GM23338 (cell line): Measurements from ENCODE around the gene CHD8. TPM values are rescaled to one million over a fixed set of nuclear protein-coding genes. Genes with fewer than 3 reads are reported as not detected.

Experiments
- ATAC-seq: fragments of 200-7000 bp; cut with Tn5 transposase; 3 replicates; pipeline ENCODE4 v1.9.1; 2020
- DNase-seq: peaks from one replicate; pipeline ENCODE4 v3.0.0-alpha.2; 2015; ENCODE audit warnings: low spot score
- H2AFZ ChIP-seq: fragments of 200-600 bp; sonication (generic); 2 replicates; pipeline ENCODE4 v1.8.0; 2016; ENCODE audit warnings: antibody characterized with exemption, mild to moderate bottlenecking, moderate library complexity
- H3F3A ChIP-seq: fragments of 200-600 bp; sonication (generic); replicated peaks from 2 replicates; pipeline ENCODE4 v1.8.0; 2017; ENCODE audit warnings: antibody characterized with exemption, mixed run types, low read depth
- H3K27ac ChIP-seq: fragments of 200-600 bp; sonication (generic); 2 replicates; pipeline ENCODE4 v1.6.1; 2016; ENCODE audit warnings: low read depth
- H3K27me3 ChIP-seq: fragments of 200-600 bp; sonication (generic); 2 replicates; pipeline ENCODE4 v1.8.0; 2016; ENCODE audit warnings: mild to moderate bottlenecking, mixed run types, moderate library complexity; ENCODE audit not compliant: insufficient read depth
- H3K36me3 ChIP-seq: fragments of 200-600 bp; sonication (generic); 2 replicates; pipeline ENCODE4 v1.8.0; 2016; ENCODE audit warnings: mild to moderate bottlenecking; ENCODE audit not compliant: insufficient read depth
- H3K4me1 ChIP-seq: fragments of 200-600 bp; sonication (generic); 2 replicates; pipeline ENCODE4 v1.8.0; 2016; ENCODE audit warnings: mild to moderate bottlenecking, moderate library complexity; ENCODE audit not compliant: insufficient read depth
- H3K4me2 ChIP-seq: fragments of 200-600 bp; sonication (generic); 2 replicates; pipeline ENCODE4 v1.7.1; 2017; ENCODE audit warnings: mixed run types
- H3K4me3 ChIP-seq: fragments of 200-600 bp; sonication (generic); 2 replicates; pipeline ENCODE4 v1.6.1; 2016; ENCODE audit warnings: mixed run types
- H3K79me2 ChIP-seq: fragments of 200-600 bp; sonication (generic); replicated peaks from 2 replicates; pipeline ENCODE4 v1.8.0; 2017; ENCODE audit warnings: mild to moderate bottlenecking; ENCODE audit not compliant: insufficient read depth
- H3K9me2 ChIP-seq: fragments of 200-600 bp; sonication (generic); 2 replicates; pipeline ENCODE4 v1.8.0; 2017; ENCODE audit not compliant: insufficient read depth
- H4K20me1 ChIP-seq: fragments of 200-600 bp; sonication (generic); replicated peaks from 2 replicates; pipeline ENCODE4 v1.8.0; 2017; ENCODE audit warnings: mild to moderate bottlenecking; ENCODE audit not compliant: insufficient read depth
- H3K27ac Mint-ChIP-seq: 2 replicates; pipeline ENCODE4 v1.8.0; 2020; ENCODE audit warnings: inconsistent platforms, mild to moderate bottlenecking, moderate library complexity, mixed read lengths
- H3K27me3 Mint-ChIP-seq: 3 replicates; pipeline ENCODE4 v1.8.0; 2022; ENCODE audit warnings: low read depth, mild to moderate bottlenecking, moderate library complexity, mixed read lengths, inconsistent platforms; ENCODE audit not compliant: insufficient read depth, poor library complexity
- H3K36me3 Mint-ChIP-seq: 3 replicates; pipeline ENCODE4 v1.8.0; 2021; ENCODE audit warnings: low read depth, mild to moderate bottlenecking, inconsistent platforms, moderate library complexity, mixed read lengths
- H3K4me1 Mint-ChIP-seq: 3 replicates; pipeline ENCODE4 v1.8.0; 2020; ENCODE audit warnings: mild to moderate bottlenecking, inconsistent platforms, mixed read lengths
- H3K4me3 Mint-ChIP-seq: 3 replicates; pipeline ENCODE4 v1.8.0; 2021; ENCODE audit warnings: moderate library complexity, mild to moderate bottlenecking, inconsistent platforms, mixed read lengths
- H3K9me3 Mint-ChIP-seq: 3 replicates; pipeline ENCODE4 v1.8.0; 2020; ENCODE audit warnings: moderate library complexity, mild to moderate bottlenecking, inconsistent platforms, mixed read lengths
- CREB1 ChIP-seq: fragments of 250-450 bp; sonication (Bioruptor Pico); IDR thresholded peaks from 2 replicates; pipeline ENCODE4 v1.5.0; 2020; ENCODE audit warnings: low read depth, mild to moderate bottlenecking, moderate library complexity
- EZH2 ChIP-seq: fragments of 200-600 bp; sonication (generic); IDR thresholded peaks from one replicate; pipeline ENCODE4 v1.8.0; 2017; ENCODE audit warnings: antibody characterized with exemption, mild to moderate bottlenecking, low read depth; ENCODE audit not compliant: unreplicated experiment
- EZH2phosphoT487 ChIP-seq: fragments of 200-600 bp; sonication (generic); IDR thresholded peaks from one replicate; pipeline ENCODE4 v1.8.1; 2018; ENCODE audit warnings: antibody characterized with exemption; ENCODE audit not compliant: unreplicated experiment
- JUNB ChIP-seq: IDR thresholded peaks from one replicate; pipeline ENCODE4 v1.6.1; 2016; ENCODE audit warnings: antibody characterized with exemption; ENCODE audit not compliant: unreplicated experiment
- NANOG ChIP-seq: IDR thresholded peaks from 2 replicates; pipeline ENCODE4 v1.6.1; 2016; ENCODE audit warnings: antibody characterized with exemption, borderline replicate concordance
- POLR2AphosphoS5 ChIP-seq: IDR thresholded peaks from 2 replicates; pipeline ENCODE4 v1.6.1; 2016; ENCODE audit warnings: antibody characterized with exemption, low read depth
- STAT1 ChIP-seq: IDR thresholded peaks from one replicate; pipeline ENCODE4 v1.6.1; 2016; ENCODE audit warnings: antibody characterized with exemption; ENCODE audit not compliant: unreplicated experiment
- ZNF114 ChIP-seq: fragments of 250-450 bp; sonication (Bioruptor Pico); IDR thresholded peaks from 2 replicates; pipeline ENCODE4 v1.5.0; 2020; ENCODE audit warnings: mild to moderate bottlenecking, moderate library complexity
- ZNF331 ChIP-seq: fragments of 250-450 bp; sonication (Bioruptor Pico); IDR thresholded peaks from 2 replicates; pipeline ENCODE4 v1.5.0; 2020; ENCODE audit warnings: low read depth, mild to moderate bottlenecking, moderate library complexity
- polyA plus RNA-seq: library from polyadenylated mRNA; unstranded; fragments of >200 nt; fragmentation: Nextera tagmentation; extraction: Ambion mirVana; gene quantifications from 2 replicates; pipeline ENCODE4 v1.2.1, GENCODE V29; 2016
- total RNA-seq: library from RNA; depleted of rRNA; stranded (reverse); fragments of >200 nt; shearing (Covaris generic); gene quantifications from 2 replicates; pipeline ENCODE4 v1.2.3, GENCODE V29; 2014
- TF ChIP-seq, protein P1 (sequence below): IDR thresholded peaks from 2 replicates; pipeline ENCODE4 v1.6.1; 2016; ENCODE audit warnings: antibody characterized with exemption
- TF ChIP-seq, protein P2 (sequence below), 2 experiments: fragments of 200-600 bp in 1 of 2; sonication (generic) in 1 of 2; conservative IDR thresholded peaks; 2 replicates each; pipeline versions ENCODE4 v1.5.1 to v1.6.1; 2016 to 2017; ENCODE audit warnings: antibody characterized with exemption in 2 of 2, low read depth in 2 of 2, mild to moderate bottlenecking in 2 of 2, moderate library complexity in 1 of 2
- TF ChIP-seq, protein P3 (sequence below): fragments of 250-450 bp; sonication (Bioruptor Pico); IDR thresholded peaks from 2 replicates; pipeline ENCODE4 v1.5.0; 2020; ENCODE audit warnings: mild to moderate bottlenecking, moderate library complexity
- TF ChIP-seq, protein P4 (sequence below): IDR thresholded peaks from one replicate; pipeline ENCODE4 v1.6.1; 2018; ENCODE audit warnings: antibody characterized with exemption; ENCODE audit not compliant: unreplicated experiment

Gene CHD8
- total and polyA plus RNA-seq, 2 experiments from 2014 or later = 96.2 to 129 TPM

DNA sequence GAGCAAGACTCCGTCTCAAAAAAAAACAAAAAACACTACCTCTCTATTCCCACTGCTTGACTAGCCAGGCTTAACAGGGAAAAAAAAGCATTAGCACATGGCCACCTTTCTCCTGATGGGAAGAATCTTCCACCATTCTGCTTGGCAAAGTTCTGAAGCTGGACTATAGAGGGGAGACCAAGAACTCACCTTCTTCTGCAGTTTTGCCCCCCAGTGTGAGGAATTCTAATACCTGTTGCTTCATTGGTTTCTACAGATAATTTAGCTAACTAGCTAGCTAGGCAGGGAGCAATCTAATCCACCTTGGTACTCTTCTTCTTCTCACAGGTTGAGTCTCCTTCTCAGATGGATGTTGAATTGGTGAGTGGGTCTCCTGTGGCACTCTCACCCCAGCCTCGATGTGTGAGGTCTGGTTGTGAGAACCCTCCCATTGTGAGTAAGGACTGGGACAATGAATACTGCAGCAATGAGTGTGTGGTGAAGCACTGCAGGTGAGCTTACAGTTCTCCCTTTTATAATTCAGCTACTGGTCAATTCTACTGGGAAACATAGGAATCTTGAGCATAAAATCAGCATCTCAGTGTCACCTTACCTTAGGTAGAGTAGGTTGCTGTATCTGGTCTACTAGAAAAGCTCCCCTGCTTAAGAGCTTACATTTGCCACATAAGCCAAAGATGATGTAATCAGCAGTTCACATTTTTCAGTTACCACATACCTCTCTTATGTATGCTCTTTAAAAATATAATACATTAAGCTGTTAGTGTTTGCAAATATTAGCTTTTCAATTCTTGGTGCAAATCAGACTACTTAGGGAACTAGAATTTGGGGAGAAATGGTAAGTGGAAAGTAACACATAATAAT lies 39.2 kb upstream of the CHD8 start:
- Histone ChIP-seq H3K9me2 (no peaks in the 10 kb centered on the region), H3K27me3 (no peaks in the 10 kb centered on the region), H3K4me2 (no peak overlapping the region), H4K20me1 (no peaks in the 10 kb centered on the region; the same call in 1 of the 2 replicates), H3K27ac (peak overlapping the region; percentile 61), H3K4me3 (no peak overlapping the region), H3K4me1 (peaks cover 12% of the 10 kb centered on the region), H3K36me3 (peaks cover 57% of the 10 kb centered on the region), H3K79me2 (no peaks in the 10 kb centered on the region), H2AFZ (no peak overlapping the region), H3F3A (peaks cover 24% of the 10 kb centered on the region)
- Mint-ChIP-seq H3K27ac (peak overlapping the region; percentile 84), H3K4me1 (peaks cover 26% of the 10 kb centered on the region; the same call in 2 of the 3 replicates), H3K36me3 (peaks cover 93% of the 10 kb centered on the region), H3K27me3 (no peaks in the 10 kb centered on the region), H3K4me3 (no peak overlapping the region), H3K9me3 (no peaks in the 10 kb centered on the region)
- peak; percentile 22 for ATAC-seq
- TF ChIP-seq, protein P1, sequence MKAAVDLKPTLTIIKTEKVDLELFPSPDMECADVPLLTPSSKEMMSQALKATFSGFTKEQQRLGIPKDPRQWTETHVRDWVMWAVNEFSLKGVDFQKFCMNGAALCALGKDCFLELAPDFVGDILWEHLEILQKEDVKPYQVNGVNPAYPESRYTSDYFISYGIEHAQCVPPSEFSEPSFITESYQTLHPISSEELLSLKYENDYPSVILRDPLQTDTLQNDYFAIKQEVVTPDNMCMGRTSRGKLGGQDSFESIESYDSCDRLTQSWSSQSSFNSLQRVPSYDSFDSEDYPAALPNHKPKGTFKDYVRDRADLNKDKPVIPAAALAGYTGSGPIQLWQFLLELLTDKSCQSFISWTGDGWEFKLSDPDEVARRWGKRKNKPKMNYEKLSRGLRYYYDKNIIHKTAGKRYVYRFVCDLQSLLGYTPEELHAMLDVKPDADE = no peak
- TF ChIP-seq, protein P2, sequence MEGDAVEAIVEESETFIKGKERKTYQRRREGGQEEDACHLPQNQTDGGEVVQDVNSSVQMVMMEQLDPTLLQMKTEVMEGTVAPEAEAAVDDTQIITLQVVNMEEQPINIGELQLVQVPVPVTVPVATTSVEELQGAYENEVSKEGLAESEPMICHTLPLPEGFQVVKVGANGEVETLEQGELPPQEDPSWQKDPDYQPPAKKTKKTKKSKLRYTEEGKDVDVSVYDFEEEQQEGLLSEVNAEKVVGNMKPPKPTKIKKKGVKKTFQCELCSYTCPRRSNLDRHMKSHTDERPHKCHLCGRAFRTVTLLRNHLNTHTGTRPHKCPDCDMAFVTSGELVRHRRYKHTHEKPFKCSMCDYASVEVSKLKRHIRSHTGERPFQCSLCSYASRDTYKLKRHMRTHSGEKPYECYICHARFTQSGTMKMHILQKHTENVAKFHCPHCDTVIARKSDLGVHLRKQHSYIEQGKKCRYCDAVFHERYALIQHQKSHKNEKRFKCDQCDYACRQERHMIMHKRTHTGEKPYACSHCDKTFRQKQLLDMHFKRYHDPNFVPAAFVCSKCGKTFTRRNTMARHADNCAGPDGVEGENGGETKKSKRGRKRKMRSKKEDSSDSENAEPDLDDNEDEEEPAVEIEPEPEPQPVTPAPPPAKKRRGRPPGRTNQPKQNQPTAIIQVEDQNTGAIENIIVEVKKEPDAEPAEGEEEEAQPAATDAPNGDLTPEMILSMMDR (conservative IDR thresholded peaks at IDR 0.05; ENCODE audit: low read depth in 2 of 2) = no peak
- no peak for TF ChIP-seq JUNB
- TF ChIP-seq POLR2AphosphoS5 = no peak
- no peak for TF ChIP-seq EZH2phosphoT487
- TF ChIP-seq STAT1 = no peak
- TF ChIP-seq ZNF331 (CRISPR knock-in tag) = no peak
- TF ChIP-seq, protein P3, sequence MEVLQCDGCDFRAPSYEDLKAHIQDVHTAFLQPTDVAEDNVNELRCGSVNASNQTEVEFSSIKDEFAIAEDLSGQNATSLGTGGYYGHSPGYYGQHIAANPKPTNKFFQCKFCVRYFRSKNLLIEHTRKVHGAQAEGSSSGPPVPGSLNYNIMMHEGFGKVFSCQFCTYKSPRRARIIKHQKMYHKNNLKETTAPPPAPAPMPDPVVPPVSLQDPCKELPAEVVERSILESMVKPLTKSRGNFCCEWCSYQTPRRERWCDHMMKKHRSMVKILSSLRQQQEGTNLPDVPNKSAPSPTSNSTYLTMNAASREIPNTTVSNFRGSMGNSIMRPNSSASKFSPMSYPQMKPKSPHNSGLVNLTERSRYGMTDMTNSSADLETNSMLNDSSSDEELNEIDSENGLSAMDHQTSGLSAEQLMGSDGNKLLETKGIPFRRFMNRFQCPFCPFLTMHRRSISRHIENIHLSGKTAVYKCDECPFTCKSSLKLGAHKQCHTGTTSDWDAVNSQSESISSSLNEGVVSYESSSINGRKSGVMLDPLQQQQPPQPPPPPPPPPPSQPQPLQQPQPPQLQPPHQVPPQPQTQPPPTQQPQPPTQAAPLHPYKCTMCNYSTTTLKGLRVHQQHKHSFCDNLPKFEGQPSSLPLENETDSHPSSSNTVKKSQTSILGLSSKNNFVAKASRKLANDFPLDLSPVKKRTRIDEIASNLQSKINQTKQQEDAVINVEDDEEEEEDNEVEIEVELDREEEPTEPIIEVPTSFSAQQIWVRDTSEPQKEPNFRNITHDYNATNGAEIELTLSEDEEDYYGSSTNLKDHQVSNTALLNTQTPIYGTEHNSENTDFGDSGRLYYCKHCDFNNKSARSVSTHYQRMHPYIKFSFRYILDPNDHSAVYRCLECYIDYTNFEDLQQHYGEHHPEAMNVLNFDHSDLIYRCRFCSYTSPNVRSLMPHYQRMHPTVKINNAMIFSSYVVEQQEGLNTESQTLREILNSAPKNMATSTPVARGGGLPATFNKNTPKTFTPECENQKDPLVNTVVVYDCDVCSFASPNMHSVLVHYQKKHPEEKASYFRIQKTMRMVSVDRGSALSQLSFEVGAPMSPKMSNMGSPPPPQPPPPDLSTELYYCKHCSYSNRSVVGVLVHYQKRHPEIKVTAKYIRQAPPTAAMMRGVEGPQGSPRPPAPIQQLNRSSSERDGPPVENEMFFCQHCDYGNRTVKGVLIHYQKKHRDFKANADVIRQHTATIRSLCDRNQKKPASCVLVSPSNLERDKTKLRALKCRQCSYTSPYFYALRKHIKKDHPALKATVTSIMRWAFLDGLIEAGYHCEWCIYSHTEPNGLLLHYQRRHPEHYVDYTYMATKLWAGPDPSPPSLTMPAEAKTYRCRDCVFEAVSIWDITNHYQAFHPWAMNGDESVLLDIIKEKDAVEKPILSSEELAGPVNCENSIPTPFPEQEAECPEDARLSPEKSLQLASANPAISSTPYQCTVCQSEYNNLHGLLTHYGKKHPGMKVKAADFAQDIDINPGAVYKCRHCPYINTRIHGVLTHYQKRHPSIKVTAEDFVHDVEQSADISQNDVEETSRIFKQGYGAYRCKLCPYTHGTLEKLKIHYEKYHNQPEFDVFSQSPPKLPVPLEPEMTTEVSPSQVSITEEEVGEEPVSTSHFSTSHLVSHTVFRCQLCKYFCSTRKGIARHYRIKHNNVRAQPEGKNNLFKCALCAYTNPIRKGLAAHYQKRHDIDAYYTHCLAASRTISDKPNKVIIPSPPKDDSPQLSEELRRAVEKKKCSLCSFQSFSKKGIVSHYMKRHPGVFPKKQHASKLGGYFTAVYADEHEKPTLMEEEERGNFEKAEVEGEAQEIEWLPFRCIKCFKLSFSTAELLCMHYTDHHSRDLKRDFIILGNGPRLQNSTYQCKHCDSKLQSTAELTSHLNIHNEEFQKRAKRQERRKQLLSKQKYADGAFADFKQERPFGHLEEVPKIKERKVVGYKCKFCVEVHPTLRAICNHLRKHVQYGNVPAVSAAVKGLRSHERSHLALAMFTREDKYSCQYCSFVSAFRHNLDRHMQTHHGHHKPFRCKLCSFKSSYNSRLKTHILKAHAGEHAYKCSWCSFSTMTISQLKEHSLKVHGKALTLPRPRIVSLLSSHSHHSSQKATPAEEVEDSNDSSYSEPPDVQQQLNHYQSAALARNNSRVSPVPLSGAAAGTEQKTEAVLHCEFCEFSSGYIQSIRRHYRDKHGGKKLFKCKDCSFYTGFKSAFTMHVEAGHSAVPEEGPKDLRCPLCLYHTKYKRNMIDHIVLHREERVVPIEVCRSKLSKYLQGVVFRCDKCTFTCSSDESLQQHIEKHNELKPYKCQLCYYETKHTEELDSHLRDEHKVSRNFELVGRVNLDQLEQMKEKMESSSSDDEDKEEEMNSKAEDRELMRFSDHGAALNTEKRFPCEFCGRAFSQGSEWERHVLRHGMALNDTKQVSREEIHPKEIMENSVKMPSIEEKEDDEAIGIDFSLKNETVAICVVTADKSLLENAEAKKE (CRISPR knock-in tag) = no peak
- no peak for TF ChIP-seq ZNF114
- TF ChIP-seq, protein P4, sequence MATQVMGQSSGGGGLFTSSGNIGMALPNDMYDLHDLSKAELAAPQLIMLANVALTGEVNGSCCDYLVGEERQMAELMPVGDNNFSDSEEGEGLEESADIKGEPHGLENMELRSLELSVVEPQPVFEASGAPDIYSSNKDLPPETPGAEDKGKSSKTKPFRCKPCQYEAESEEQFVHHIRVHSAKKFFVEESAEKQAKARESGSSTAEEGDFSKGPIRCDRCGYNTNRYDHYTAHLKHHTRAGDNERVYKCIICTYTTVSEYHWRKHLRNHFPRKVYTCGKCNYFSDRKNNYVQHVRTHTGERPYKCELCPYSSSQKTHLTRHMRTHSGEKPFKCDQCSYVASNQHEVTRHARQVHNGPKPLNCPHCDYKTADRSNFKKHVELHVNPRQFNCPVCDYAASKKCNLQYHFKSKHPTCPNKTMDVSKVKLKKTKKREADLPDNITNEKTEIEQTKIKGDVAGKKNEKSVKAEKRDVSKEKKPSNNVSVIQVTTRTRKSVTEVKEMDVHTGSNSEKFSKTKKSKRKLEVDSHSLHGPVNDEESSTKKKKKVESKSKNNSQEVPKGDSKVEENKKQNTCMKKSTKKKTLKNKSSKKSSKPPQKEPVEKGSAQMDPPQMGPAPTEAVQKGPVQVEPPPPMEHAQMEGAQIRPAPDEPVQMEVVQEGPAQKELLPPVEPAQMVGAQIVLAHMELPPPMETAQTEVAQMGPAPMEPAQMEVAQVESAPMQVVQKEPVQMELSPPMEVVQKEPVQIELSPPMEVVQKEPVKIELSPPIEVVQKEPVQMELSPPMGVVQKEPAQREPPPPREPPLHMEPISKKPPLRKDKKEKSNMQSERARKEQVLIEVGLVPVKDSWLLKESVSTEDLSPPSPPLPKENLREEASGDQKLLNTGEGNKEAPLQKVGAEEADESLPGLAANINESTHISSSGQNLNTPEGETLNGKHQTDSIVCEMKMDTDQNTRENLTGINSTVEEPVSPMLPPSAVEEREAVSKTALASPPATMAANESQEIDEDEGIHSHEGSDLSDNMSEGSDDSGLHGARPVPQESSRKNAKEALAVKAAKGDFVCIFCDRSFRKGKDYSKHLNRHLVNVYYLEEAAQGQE = no peak
- no peak for TF ChIP-seq EZH2
- no peak for TF ChIP-seq CREB1 (CRISPR knock-in tag)
- TF ChIP-seq NANOG = no peak
- DNase-seq = no peak
